ENCODE results near the gene CADPS2.

DNA sequence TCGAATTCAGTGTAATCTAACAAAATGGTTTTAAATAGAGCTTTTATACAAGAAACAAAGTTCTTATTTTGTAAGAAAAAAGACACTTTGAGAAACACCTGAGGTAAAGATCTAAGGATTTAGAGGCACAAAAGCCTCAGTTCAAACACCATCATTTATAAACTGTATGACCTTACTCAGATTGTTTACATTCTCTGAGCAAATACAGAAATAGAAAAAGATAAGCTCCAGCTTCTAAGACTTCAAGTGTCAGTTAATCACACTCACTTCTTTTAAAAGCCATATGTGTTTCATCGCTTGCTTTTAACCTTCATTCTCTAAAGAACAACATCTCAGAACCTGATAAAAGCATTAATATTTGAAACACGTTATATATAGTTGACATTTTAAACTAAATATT, 27.9 kb downstream of the CADPS2 start:
- TF ChIP-seq CTCF (conservative IDR thresholded peaks at IDR 0.05 in 1 of 2, IDR thresholded peaks at IDR 0.05 in 1 of 2; ENCODE audit: low read depth in 1 of 2, low read length in 2 of 2) (no peak), EZH2 (IDR thresholded peaks at IDR 0.05; ENCODE audit: low read length, missing control alignments) (no peak)
